Measurements from ENCODE around the gene GBX1. TPM values are rescaled to one million over a fixed set of nuclear protein-coding genes. Genes with fewer than 3 reads are reported as not detected.

Gene GBX1
- polyA plus RNA-seq, 2 of the 4 experiments (the other 2 are of a cell fraction), result not detected

- H3K4me2 ChIP-seq, result no peak overlapping the region
- no peak for DNase-seq (ENCODE audit: low read depth in 1 of 2, low spot score in 1 of 2)
- no peak for ATAC-seq
- POLR2A ChIA-PET, result no interaction called here
- TF ChIP-seq JUN (IDR thresholded peaks at IDR 0.05) (no peak), HEYL (CRISPR knock-in tag; IDR thresholded peaks at IDR 0.05) (no peak), PBX3 (IDR thresholded peaks at IDR 0.05) (no peak), FOSB (CRISPR knock-in tag; IDR thresholded peaks at IDR 0.05) (no peak), SREBF2 (IDR thresholded peaks at IDR 0.05) (no peak), RNF2 (IDR thresholded peaks at IDR 0.05; ENCODE audit: borderline replicate concordance, low read depth) (no peak), ESRRA (IDR thresholded peaks at IDR 0.05; ENCODE audit: borderline replicate concordance, low read length) (no peak), BCL3 (IDR thresholded peaks at IDR 0.05) (no peak), BHLHE40 (IDR thresholded peaks at IDR 0.05; ENCODE audit: low read depth, low read length) (no peak), EHF (CRISPR knock-in tag; IDR thresholded peaks at IDR 0.05) (no peak), ZNF302 (CRISPR knock-in tag; IDR thresholded peaks at IDR 0.05) (no peak), ZFP36 (IDR thresholded peaks at IDR 0.05; ENCODE audit: borderline replicate concordance, partially characterized antibody) (no peak), FOXS1 (CRISPR knock-in tag; IDR thresholded peaks at IDR 0.05) (no peak)
- CTCF ChIA-PET, result interaction anchor here (0.8 to 3.4 kb wide), 10 partner anchors 13 to 107 kb away, joined by 3 to 22 read pairs (median 4); partner anchors contain the start of gene GBX1
- H3K4me1 ChIP-seq, result no peaks in the 10 kb centered on the region
- WGBS (ENCODE audit: missing lambda C conversion rate), result 93% methylated on average over 22 of the region's 22 CpGs
- no peak overlapping the region for H3K27ac ChIP-seq
- FAIRE-seq, result no peak
- H3K9me3 ChIP-seq, result no peaks in the 10 kb centered on the region
- H3K4me3 ChIP-seq, result no peak overlapping the region
Measured at GRCh38 chr7:151137076-151137675, 30.3 kb downstream of the GBX1 start.

DNA sequence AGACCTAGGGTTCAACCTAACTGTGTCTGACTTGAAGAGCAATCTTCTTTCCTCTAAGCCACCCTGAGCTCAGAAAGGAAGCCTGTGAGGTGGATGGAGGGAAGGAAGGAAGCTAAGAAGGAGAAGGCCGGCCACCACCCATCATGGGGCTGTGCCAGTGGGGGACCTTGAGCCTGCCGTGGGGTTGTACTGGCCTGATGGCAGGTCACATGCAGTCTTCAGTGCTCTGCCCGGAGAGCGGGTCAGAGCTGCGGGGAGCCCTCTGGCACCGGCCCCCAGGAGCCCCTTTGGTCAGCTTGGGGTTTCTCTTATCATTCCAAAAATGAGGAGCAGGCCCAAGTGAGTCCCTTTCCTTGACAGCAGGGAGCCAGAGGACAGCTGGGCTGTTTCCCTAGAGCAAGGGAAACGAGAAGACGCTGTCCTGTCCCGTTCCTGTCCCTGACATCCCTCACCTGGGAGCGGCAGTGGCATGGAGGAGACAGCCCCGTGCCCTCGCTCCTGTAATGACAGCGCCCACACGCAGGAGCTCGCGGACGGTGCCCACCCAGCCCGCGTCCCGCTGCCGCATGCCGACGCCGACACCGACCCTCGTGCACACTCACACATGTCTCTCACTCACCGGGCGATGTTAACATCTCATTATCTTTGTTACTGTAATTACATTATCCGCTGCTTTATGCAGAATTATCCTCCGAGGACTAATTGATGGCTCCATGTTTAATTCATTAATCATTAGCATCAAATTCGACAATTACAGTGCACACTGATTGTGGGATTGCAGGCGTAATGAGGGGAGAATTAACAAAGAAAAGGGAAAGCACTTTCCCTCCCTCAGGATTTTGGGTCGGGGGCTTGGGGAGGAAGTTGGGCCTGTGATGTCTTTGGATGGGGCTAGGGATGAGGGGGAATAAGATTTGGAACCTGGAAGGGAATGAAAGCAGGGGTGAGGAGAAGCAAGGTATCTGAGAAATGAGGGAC, 31.3 kb downstream of the GBX1 start:
- WGBS (ENCODE audit: missing lambda C conversion rate), result 94% methylated on average over 33 of the region's 33 CpGs
- no peak overlapping the region for H3K4me3 ChIP-seq
- no peak overlapping the region for H3K4me2 ChIP-seq

More for the DNA sequence above, 31.3 kb downstream of the GBX1 start:
- TF ChIP-seq PHF8 (IDR thresholded peaks at IDR 0.05; ENCODE audit: borderline replicate concordance, low read depth) (no peak), CBX8 (IDR thresholded peaks at IDR 0.05) (no peak), FOSL2 (IDR thresholded peaks at IDR 0.05) (no peak), FOSL2 (CRISPR knock-in tag; IDR thresholded peaks at IDR 0.05) (no peak), NPAS2 (CRISPR knock-in tag; IDR thresholded peaks at IDR 0.05; ENCODE audit: borderline replicate concordance) (no peak), HOXA7 (CRISPR knock-in tag; IDR thresholded peaks at IDR 0.05) (no peak), EHMT2 (IDR thresholded peaks at IDR 0.05; ENCODE audit: low read depth) (no peak), RCOR1 (IDR thresholded peaks at IDR 0.05; ENCODE audit: low read depth, low read length) (no peak), NFE2L2 (conservative IDR thresholded peaks at IDR 0.05; ENCODE audit: low read length) (no peak), TP53 (CRISPR knock-in tag; IDR thresholded peaks at IDR 0.05) (no peak), KDM5A (IDR thresholded peaks at IDR 0.05) (no peak)
- TF ChIP-seq, protein P1, sequence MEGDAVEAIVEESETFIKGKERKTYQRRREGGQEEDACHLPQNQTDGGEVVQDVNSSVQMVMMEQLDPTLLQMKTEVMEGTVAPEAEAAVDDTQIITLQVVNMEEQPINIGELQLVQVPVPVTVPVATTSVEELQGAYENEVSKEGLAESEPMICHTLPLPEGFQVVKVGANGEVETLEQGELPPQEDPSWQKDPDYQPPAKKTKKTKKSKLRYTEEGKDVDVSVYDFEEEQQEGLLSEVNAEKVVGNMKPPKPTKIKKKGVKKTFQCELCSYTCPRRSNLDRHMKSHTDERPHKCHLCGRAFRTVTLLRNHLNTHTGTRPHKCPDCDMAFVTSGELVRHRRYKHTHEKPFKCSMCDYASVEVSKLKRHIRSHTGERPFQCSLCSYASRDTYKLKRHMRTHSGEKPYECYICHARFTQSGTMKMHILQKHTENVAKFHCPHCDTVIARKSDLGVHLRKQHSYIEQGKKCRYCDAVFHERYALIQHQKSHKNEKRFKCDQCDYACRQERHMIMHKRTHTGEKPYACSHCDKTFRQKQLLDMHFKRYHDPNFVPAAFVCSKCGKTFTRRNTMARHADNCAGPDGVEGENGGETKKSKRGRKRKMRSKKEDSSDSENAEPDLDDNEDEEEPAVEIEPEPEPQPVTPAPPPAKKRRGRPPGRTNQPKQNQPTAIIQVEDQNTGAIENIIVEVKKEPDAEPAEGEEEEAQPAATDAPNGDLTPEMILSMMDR (IDR thresholded peaks at IDR 0.05), result no peak
- ATAC-seq (no peak), DNase-seq (ENCODE audit: low read depth in 1 of 2, low spot score in 1 of 2) (no peak), FAIRE-seq (no peak)
- CTCF ChIA-PET, result interaction anchor here (1.0 to 3.2 kb wide), 7 partner anchors 12 to 75 kb away, joined by 3 to 22 read pairs (median 4); partner anchors contain the start of gene GBX1
- H3K4me1 ChIP-seq, result no peaks in the 10 kb centered on the region
- POLR2A ChIA-PET, result no interaction called here
- no peak overlapping the region for H3K27ac ChIP-seq
- no peaks in the 10 kb centered on the region for H3K9me3 ChIP-seq
